ENCODE results near the gene CD70. TPM values are rescaled to one million over a fixed set of nuclear protein-coding genes. Genes with fewer than 3 reads are reported as not detected.
"Not testable (repeated sequence)": the region's sequence is repeated elsewhere in the genome, so short reads cannot be mapped to it uniquely, and the experiment has no call there.

CD70 gene
- total RNA-seq, 1 donor from 2014 or later = not detected

GRCh38 chr19:6597471-6598253, 6.7 kb upstream of the CD70 start:
- DNase-seq = not testable (repeated sequence)

- DNase-seq = no peak
Measured at GRCh38 chr19:6596621-6597020, 5.7 kb upstream of the CD70 start.

GRCh38 chr19:6593651-6594416, 2.9 kb upstream of the CD70 start:
- no peak for DNase-seq

GRCh38 chr19:6590258-6590826, 608 bp downstream of the CD70 start:
- DNase-seq = no peak

GRCh38 chr19:6589711-6590257, 1.2 kb downstream of the CD70 start:
- no peak for DNase-seq

- DNase-seq = no peak
Measured at GRCh38 chr19:6588508-6589345, 2.2 kb downstream of the CD70 start.

GRCh38 chr19:6587998-6588507, 2.9 kb downstream of the CD70 start:
- DNase-seq = no peak

GRCh38 chr19:6587093-6587820, 3.7 kb downstream of the CD70 start:
- DNase-seq = no peak

- DNase-seq = no peak
Measured at GRCh38 chr19:6586726-6587092, 4.2 kb downstream of the CD70 start.

GRCh38 chr19:6586056-6586455, 4.9 kb downstream of the CD70 start:
- DNase-seq = no peak

GRCh38 chr19:6582515-6583484, 8.2 kb downstream of the CD70 start:
- not testable (repeated sequence) for DNase-seq

- DNase-seq = no peak
Measured at GRCh38 chr19:6580313-6580712, 10.6 kb downstream of the CD70 start.

GRCh38 chr19:6579450-6580178, 11.3 kb downstream of the CD70 start:
- no peak for DNase-seq

GRCh38 chr19:6577476-6578125, 13.3 kb downstream of the CD70 start:
- no peak for DNase-seq

GRCh38 chr19:6576869-6577475, 14.0 kb downstream of the CD70 start:
- DNase-seq = no peak

- no peak for DNase-seq
Measured at GRCh38 chr19:6573350-6573749, 17.6 kb downstream of the CD70 start.

- no peak for DNase-seq
Measured at GRCh38 chr19:6572217-6572616, 18.7 kb downstream of the CD70 start.

- no peak for DNase-seq
Measured at GRCh38 chr19:6571167-6571566, 19.8 kb downstream of the CD70 start.
